Measurements from ENCODE around the gene OR1K1. TPM values are rescaled to one million over a fixed set of nuclear protein-coding genes. Genes with fewer than 3 reads are reported as not detected.

The OR1K1 gene
- total RNA-seq, 1 donor from 2014 or later: not detected

DNA sequence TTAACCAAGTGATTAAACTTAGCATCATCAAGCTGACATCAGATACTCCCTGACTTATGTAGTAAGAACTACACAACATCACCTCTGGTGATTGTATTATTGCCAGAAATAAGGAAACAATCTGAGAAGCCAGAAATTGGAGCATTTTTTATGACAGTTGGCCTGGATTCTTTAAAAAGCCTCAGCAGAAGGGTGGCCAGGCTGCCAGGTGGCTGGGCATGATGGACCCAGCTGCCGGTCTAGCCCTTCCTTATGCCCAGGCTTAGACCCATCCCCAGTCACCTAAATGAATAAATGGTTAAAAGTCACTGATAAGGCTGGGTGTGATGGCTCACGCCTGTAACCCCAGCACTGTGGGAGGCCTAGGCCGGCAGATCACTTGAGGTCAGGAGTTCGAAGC, 12.8 kb downstream of the OR1K1 start:
- DNase-seq (ENCODE audit: low read depth): no peak
- TF ChIP-seq, protein P1, sequence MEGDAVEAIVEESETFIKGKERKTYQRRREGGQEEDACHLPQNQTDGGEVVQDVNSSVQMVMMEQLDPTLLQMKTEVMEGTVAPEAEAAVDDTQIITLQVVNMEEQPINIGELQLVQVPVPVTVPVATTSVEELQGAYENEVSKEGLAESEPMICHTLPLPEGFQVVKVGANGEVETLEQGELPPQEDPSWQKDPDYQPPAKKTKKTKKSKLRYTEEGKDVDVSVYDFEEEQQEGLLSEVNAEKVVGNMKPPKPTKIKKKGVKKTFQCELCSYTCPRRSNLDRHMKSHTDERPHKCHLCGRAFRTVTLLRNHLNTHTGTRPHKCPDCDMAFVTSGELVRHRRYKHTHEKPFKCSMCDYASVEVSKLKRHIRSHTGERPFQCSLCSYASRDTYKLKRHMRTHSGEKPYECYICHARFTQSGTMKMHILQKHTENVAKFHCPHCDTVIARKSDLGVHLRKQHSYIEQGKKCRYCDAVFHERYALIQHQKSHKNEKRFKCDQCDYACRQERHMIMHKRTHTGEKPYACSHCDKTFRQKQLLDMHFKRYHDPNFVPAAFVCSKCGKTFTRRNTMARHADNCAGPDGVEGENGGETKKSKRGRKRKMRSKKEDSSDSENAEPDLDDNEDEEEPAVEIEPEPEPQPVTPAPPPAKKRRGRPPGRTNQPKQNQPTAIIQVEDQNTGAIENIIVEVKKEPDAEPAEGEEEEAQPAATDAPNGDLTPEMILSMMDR (conservative IDR thresholded peaks at IDR 0.05; ENCODE audit: low read depth, low read length): no peak
- H3K4me3 ChIP-seq (ENCODE audit: low read depth, low read length): no peak overlapping the region

DNA sequence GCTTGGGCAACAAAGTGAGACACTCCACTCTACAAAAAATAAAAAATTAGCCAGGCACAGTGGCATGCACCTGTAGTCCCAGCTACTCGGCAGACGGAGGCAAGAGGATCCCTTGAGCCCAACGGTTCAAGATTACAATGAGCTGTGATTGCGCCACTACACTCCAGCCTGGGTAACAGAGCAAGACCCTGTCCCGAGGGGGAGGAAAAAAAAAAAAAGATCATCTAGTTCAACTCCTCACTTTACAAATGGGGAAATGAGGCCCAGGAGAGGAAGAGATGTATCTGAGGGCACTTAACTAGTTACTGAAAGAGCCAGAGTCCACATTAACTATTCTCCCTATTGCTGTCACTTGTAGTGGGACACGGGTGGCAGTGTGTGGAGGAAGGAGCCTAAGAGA, 14.6 kb downstream of the OR1K1 start:
- H3K4me3 ChIP-seq (ENCODE audit: low read depth, low read length): no peak overlapping the region
- no peak for DNase-seq (ENCODE audit: low read depth)
- TF ChIP-seq, protein P1 (conservative IDR thresholded peaks at IDR 0.05; ENCODE audit: low read depth, low read length): no peak

DNA sequence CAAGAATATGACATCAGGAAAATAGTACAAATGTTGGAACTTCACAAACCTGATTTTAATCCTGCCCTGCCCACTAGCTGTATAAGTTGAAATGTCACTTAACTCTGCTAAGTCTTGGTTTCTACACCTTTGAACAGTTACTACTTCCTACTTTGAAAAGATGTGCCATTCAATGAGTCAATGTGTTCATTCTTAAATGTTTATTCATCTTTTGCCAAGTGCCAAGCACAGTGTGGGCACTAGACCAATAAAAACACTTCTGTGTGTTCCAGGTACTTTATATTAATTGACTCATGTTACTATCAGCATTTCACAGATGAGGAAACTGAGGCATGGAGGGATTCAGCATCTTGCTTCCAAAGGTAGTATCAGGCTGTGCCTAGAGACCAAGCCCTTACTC, 15.6 kb downstream of the OR1K1 start:
- no peak for DNase-seq (ENCODE audit: low read depth)
- TF ChIP-seq, protein P1 (conservative IDR thresholded peaks at IDR 0.05; ENCODE audit: low read depth, low read length): no peak
- H3K4me3 ChIP-seq (ENCODE audit: low read depth, low read length): no peak overlapping the region

- no peak for DNase-seq (ENCODE audit: low read depth)
- TF ChIP-seq, protein P1 (conservative IDR thresholded peaks at IDR 0.05; ENCODE audit: low read depth, low read length): no peak
- no peak overlapping the region for H3K4me3 ChIP-seq (ENCODE audit: low read depth, low read length)
Measured at GRCh38 chr9:122816163-122816867, 16.4 kb downstream of the OR1K1 start.

DNA sequence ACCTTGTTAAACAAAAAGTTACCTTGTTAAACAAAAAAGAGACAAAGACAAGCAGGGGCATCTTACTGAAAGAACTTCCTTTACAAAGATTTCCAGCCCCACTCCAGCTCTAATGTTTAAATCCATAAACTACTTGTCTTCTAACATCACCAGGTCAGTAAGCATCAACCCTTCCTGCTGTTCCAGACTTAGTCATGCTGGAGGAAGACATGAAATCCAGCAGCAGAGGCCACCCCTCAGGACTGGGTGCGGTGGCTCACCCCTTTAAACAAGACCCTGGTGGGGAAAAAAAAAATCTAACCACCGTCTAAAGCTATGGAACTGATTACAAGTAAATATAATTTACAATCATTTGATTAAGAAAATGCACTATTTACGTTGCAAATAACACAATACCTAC, 19.4 kb downstream of the OR1K1 start:
- TF ChIP-seq, protein P1 (conservative IDR thresholded peaks at IDR 0.05; ENCODE audit: low read depth, low read length): no peak
- no peak overlapping the region for H3K4me3 ChIP-seq (ENCODE audit: low read depth, low read length)
- DNase-seq (ENCODE audit: low read depth): no peak

DNA sequence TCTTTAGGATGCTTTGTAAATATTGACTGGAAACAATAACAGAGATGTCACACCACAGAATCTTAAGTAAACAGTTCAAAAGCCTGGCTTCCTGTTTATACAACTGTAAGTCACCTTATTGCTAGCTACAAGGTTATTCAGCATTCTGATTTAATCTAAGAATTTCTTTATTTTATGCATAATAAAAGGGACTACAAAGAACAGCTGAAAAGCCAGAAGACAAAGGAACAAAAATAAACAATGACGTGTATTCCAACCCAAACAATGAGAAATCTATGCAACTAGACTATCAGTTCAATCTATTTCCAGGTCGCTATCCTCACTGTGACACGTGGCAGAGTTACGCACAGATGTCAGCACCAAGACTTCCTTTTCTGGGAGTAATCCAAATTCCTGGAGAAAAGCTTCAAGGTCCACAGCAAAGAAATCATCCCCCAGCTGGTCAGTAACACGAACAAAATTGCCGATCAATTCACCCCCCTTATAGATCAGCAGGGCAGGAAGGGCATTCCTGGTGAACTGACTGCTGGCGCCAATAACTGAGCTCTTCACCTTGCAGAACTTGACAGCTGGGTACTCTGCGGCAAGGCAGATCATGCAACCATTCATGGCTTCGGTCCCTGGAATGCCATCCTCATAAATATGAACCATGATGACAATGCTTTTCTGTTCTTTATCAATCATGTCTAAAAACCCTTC, 20.0 kb downstream of the OR1K1 start:
- DNase-seq (ENCODE audit: low read depth): no peak
- TF ChIP-seq, protein P1 (conservative IDR thresholded peaks at IDR 0.05; ENCODE audit: low read depth, low read length): no peak
- H3K4me3 ChIP-seq (ENCODE audit: low read depth, low read length): no peak overlapping the region

DNA sequence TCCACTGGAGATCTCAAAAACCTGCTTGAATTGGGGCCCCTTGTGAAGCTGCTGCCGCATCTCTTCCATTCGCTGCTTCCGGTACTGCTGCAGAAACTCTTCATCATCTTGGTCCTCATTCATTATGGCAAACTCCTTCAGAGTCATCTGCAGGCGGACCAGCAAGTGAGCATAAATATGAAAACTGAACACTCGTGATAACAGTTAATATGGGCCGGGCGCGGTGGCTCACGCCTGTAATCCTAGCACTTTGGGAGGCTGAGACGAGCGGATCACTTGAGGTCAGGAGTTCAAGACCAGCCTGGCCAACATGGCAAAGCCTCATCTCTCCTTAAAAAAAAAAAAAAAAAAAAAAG, 20.5 kb downstream of the OR1K1 start:
- DNase-seq (ENCODE audit: low read depth): no peak
- TF ChIP-seq, protein P1 (conservative IDR thresholded peaks at IDR 0.05; ENCODE audit: low read depth, low read length): no peak
- no peak overlapping the region for H3K4me3 ChIP-seq (ENCODE audit: low read depth, low read length)
